Heart left ventricle (tissue), 16 donors: ENCODE results near the gene CPB2. TPM values are rescaled to one million over a fixed set of nuclear protein-coding genes. Genes with fewer than 3 reads are reported as not detected.
A peak's percentile ranks its signal among the peaks of the same experiment; 100 is the strongest.

Experiments
- ATAC-seq, 4 donors: fragments of 200-7000 bp; cut with Tn5 transposase; one replicate each; pipeline ENCODE4 v1.9.1; 2020 to 2022; ENCODE audit warnings: moderate library complexity in 4 of 4, mild to moderate bottlenecking in 3 of 4, moderate number of reproducible peaks in 1 of 4
- DNase-seq, 5 donors: peaks; one replicate each; pipeline ENCODE4 v3.0.0-alpha.2; 2020
- H3K27ac ChIP-seq, 12 donors: fragments of 200-600 bp; sonication (generic) in 4 of 12; one replicate each; pipeline versions ENCODE4 v1.5.0 to v1.8.0; 2016 to 2022; ENCODE audit warnings: mild to moderate bottlenecking in 2 of 12
- H3K27me3 ChIP-seq, 9 donors: fragments of 200-600 bp; sonication (generic) in 2 of 9; one replicate each; pipeline versions ENCODE4 v1.5.1 to v1.8.0; 2016 to 2022; ENCODE audit warnings: mild to moderate bottlenecking in 3 of 9
- H3K36me3 ChIP-seq, 9 donors: fragments of 200-600 bp; sonication (generic) in 2 of 9; one replicate each; pipeline versions ENCODE4 v1.5.0 to v1.8.0; 2018 to 2022; ENCODE audit warnings: mild to moderate bottlenecking in 2 of 9
- H3K4me1 ChIP-seq, 12 donors: fragments of 200-600 bp; sonication (generic) in 4 of 12; one replicate each; pipeline versions ENCODE4 v1.5.0 to v1.8.0; 2016 to 2022; ENCODE audit warnings: mild to moderate bottlenecking in 3 of 12
- H3K4me3 ChIP-seq, 12 donors: fragments of 200-600 bp; sonication (generic) in 4 of 12; one replicate each; pipeline versions ENCODE4 v1.5.0 to v1.8.0; 2017 to 2022; ENCODE audit warnings: mild to moderate bottlenecking in 9 of 12, moderate library complexity in 4 of 12
- H3K9me3 ChIP-seq, 12 donors: fragments of 200-600 bp; sonication (generic) in 4 of 12; one replicate each; pipeline versions ENCODE4 v1.5.0 to v1.8.0; 2016 to 2022; ENCODE audit warnings: mild to moderate bottlenecking in 1 of 12
- POLR2A ChIP-seq, 2 donors: fragments of 450-650 bp; IDR thresholded peaks; one replicate each; pipeline ENCODE4 v1.6.1; 2017; ENCODE audit warnings: antibody characterized with exemption in 2 of 2, mild to moderate bottlenecking in 2 of 2, moderate library complexity in 2 of 2
- WGBS, 4 donors: extraction: QIAGEN DNeasy Blood & Tissue Kit in 2 of 4; methylation state at CpG; one replicate each; pipeline versions ENCODE4 v1.1.5 to v1.1.7; 2013 to 2018; 5-methylcytosine and 5-hydroxymethylcytosine counted together
- intact Hi-C, 10 donors: fragments of 100-400 bp; cut with DNase I; formaldehyde crosslinking; loops; one replicate each; pipeline versions ENCODE4 v1.11.1 to v1.14.2; 2022
- polyA plus RNA-seq, 2 donors: library from polyadenylated mRNA; stranded (reverse); fragments of 200-250 nt; gene quantifications; one replicate each; pipeline ENCODE4 v1.2.3, GENCODE V29; 2013
- total RNA-seq, 9 donors: library from RNA; depleted of rRNA in 2 of 9; stranded (reverse); fragments of >200 nt in 2 of 9; fragmentation: NEBNext Ultra II Directional in 3 of 9; extraction: Animal tissue kit (Norgen Biotek cat#: 25700) in 3 of 9; gene quantifications; one replicate each; pipeline versions ENCODE4 v1.1.0 to v1.2.4, GENCODE V29; 2016 to 2023
- TF ChIP-seq, protein P1 (sequence below), 12 donors: fragments of 200-600 bp; sonication (generic) in 4 of 12; IDR thresholded peaks; one replicate each; pipeline versions ENCODE4 v1.5.0 to v1.8.0; 2018 to 2022; ENCODE audit warnings: antibody characterized with exemption in 12 of 12, mild to moderate bottlenecking in 5 of 12
- donor health status: ischemic (EF 13 %, LVEDD 7.1; RV severe dilation, severe dysfunction).
- donor health status: healthy with polysubstance abuse.
- donor health status: DM: no; HTN: yes; CAD: no.
- donor health status: DM: no; HTN: no; CAD: no.
- donor health status: ischemic (EF 25% LVEDD 6.9; RV normal size, moderate dysfunction).
- donor health status: ischemic (EF 25% LVEDD 5.7; RV mildly dilated, moderate dysfunction).
- donor health status: healthy.
- donor health status: DM: yes; HTN: yes; CAD: no.
- donor health status: ischemic (EF 35%, LVEDD 5.7; RV mildly dilated, moderate dysfunction).
- donor health status: nonischemic (EF 11% LVEDD 7.7; RV severe dilation, severe dysfunction).
- donor health status: DM: yes; HTN: yes; CAD: no.
- donor health status: PGD.
- donor health status: ischemic (EF 29% LVEDD 5.4; RV normal size, mild dysfunction).
- donor health status: nonischemic (EF 23%, LVEDD 6.1; RV moderate dilation, normal function).

Gene CPB2
- total and polyA plus RNA-seq, 11 donors, result not detected

DNA sequence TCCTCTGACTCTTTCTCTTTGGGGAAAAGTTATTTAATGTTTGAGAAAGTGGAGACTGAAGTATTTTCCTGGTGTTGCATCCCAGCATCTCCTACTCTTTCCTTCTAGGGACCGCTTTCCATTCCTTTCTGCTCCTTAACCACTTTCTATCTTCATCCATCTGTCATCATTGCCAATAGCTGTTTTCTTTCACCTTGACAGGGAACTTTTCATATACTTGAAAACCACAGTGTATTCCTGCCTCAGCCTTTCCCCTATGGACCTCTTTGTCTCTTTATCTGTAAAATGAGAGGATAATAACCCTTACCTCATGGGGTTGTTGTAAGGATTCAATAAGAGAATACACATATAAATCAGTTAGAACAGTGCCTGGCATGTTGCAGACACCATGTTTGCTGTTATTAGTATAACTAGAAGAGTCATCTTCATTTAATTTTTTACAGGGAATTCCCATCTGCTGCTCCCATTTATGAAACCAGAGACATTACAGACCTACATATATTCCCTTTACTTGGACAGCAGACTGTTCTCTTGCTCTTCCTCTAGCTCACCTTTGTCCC, 45.4 kb upstream of the CPB2 start:
- ATAC-seq (no peak), DNase-seq (no peak)
- Histone ChIP-seq H3K4me3 (no peak overlapping the region), H3K36me3 (peaks cover 0 to 96% (median 0%) of the 10 kb centered on the region in 9 donors), H3K9me3 (no peaks in the 10 kb centered on the region), H3K27ac (no peak overlapping the region), H3K27me3 (peaks cover 0 to 4% (median 0%) of the 10 kb centered on the region in 9 donors), H3K4me1 (no peaks in the 10 kb centered on the region)
- TF ChIP-seq, protein P1, sequence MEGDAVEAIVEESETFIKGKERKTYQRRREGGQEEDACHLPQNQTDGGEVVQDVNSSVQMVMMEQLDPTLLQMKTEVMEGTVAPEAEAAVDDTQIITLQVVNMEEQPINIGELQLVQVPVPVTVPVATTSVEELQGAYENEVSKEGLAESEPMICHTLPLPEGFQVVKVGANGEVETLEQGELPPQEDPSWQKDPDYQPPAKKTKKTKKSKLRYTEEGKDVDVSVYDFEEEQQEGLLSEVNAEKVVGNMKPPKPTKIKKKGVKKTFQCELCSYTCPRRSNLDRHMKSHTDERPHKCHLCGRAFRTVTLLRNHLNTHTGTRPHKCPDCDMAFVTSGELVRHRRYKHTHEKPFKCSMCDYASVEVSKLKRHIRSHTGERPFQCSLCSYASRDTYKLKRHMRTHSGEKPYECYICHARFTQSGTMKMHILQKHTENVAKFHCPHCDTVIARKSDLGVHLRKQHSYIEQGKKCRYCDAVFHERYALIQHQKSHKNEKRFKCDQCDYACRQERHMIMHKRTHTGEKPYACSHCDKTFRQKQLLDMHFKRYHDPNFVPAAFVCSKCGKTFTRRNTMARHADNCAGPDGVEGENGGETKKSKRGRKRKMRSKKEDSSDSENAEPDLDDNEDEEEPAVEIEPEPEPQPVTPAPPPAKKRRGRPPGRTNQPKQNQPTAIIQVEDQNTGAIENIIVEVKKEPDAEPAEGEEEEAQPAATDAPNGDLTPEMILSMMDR (IDR thresholded peaks at IDR 0.05), result no peak
- TF ChIP-seq POLR2A (IDR thresholded peaks at IDR 0.05), result no peak
- intact Hi-C loops, result no loop called here
- 86 to 100% (median 98%) methylated on average over 1 of the region's 1 CpG for WGBS, 4 donors

DNA sequence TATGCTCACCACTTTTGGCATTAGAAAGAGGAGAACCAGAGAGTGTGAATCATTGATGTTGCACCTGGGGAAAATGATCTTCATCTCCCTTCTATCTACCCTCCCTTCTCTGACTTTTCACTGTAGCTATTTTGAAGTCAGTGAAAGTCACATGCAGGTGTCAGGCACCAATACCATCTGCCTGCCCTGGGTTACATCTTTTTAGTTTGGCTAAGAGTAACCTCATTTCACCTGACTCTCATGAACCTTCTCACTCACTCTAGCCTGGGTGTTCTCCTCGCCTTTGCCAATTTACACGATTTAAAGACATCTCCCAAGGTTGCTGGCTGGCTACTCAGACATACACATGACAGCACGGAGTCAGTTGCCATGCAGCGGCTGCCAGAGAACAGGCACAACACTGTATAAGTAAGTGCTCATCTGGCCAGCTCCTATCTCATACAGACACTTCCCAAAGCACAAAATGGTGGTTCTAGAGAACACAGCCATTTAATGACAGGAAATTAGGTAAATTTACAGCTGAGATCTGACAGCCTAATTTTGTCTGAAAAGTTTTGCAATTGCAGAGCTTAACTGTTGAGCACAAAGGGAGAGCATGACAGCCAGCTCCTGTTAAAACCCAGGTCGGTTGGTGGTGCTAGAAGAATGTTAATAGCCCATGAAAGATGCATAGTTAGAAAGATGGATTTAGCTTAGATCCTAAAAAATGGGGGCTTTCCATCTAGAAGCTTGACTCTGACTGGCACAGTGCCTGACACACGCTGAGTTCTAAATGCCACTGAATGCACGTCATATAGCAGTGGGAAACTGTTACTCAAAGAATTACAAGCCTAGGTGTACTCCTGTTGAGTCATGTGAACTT, 44.7 kb upstream of the CPB2 start:
- Histone ChIP-seq H3K9me3 (no peaks in the 10 kb centered on the region), H3K4me3 (no peak overlapping the region), H3K27me3 (peaks cover 0 to 5% (median 0%) of the 10 kb centered on the region in 9 donors), H3K27ac (no peak overlapping the region), H3K36me3 (peaks cover 0 to 96% (median 0%) of the 10 kb centered on the region in 9 donors), H3K4me1 (no peaks in the 10 kb centered on the region)
- DNase-seq, result no peak
- no peak for TF ChIP-seq POLR2A (IDR thresholded peaks at IDR 0.05)
- TF ChIP-seq, protein P1 (IDR thresholded peaks at IDR 0.05), result no peak
- 61 to 70% (median 66%) methylated on average over 7 of the region's 7 CpGs for WGBS, 4 donors
- peak in 1 of 4 donors; percentile 45 for ATAC-seq
- intact Hi-C loops, result no loop called here

DNA sequence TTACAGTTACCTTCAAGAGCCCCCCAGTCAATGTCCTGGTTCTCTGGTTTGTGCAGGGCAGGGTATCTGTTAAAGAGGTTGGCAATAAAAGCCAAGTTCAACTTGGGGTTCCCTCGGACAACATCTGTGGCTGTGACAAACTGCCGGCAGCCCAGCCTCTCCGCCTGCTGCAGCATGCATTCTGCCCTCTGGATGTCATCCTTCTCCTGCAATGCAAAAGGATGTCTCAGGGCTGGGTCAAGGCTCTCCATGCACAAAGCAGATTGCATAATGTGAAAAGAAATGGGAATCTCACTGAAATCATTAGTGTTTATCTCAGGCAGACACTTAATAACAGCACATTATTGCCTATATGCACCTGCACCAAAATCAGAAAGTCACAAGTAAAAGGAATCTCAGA, 42.1 kb upstream of the CPB2 start:
- ATAC-seq (no peak), DNase-seq (no peak)
- H3K27ac ChIP-seq, result no peak overlapping the region
- no peaks in the 10 kb centered on the region for H3K4me1 ChIP-seq
- intact Hi-C loops, result no loop called here
- TF ChIP-seq, protein P1 (IDR thresholded peaks at IDR 0.05), result peak in 3 of 12 donors; percentile 7 to 19 (median 19)
- TF ChIP-seq POLR2A (IDR thresholded peaks at IDR 0.05), result no peak
- no peak overlapping the region for H3K4me3 ChIP-seq
- 23 to 32% (median 27%) methylated on average over 2 to 3 of the region's 3 CpGs for WGBS, 4 donors
- peaks cover 0 to 96% (median 0%) of the 10 kb centered on the region in 9 donors for H3K36me3 ChIP-seq
- no peaks in the 10 kb centered on the region for H3K9me3 ChIP-seq
- H3K27me3 ChIP-seq, result peaks cover 0 to 21% (median 0%) of the 10 kb centered on the region in 9 donors

DNA sequence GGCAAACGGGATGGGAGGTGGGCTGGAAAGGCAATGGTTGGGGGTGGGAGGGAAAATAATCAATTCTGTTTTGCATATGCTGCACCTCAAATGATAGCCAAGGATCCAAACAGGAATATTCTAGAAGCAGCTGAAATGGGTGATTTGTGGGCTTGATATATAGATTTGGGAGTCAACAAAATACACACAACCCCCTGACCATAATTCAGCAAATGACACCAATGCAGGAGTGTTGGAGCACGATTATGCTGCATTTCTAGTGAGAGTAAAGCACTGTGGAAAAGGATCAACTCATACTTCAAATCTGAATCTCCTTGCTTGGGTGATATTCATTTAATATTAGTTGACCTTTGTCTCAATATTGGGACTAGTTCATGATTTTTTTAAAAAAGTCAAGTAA, 41.1 kb upstream of the CPB2 start:
- Histone ChIP-seq H3K27me3 (peaks cover 0 to 24% (median 0%) of the 10 kb centered on the region in 9 donors), H3K9me3 (no peaks in the 10 kb centered on the region), H3K4me1 (no peaks in the 10 kb centered on the region), H3K4me3 (no peak overlapping the region), H3K27ac (no peak overlapping the region), H3K36me3 (peaks cover 0 to 96% (median 0%) of the 10 kb centered on the region in 9 donors)
- DNase-seq (no peak), ATAC-seq (no peak)
- intact Hi-C loops, result no loop called here
- TF ChIP-seq POLR2A (IDR thresholded peaks at IDR 0.05), result no peak
- TF ChIP-seq, protein P1 (IDR thresholded peaks at IDR 0.05), result no peak
- 54 to 77% (median 64%) methylated on average over 2 of the region's 2 CpGs for WGBS, 4 donors
